ENCODE data around the gene TDO2.
"Not testable (repeated sequence)": the region's sequence is repeated elsewhere in the genome, so short reads cannot be mapped to it uniquely, and the experiment has no call there.

TDO2 gene

GRCh38 chr4:155903453-155903852, at the start of gene TDO2:
Gene TDO2, plus strand, starts transcription at chr4:155903696. Its CDS starts 63 bp downstream, at chr4:155903759.
- DNase-seq (ENCODE audit: low spot score), result no peak

- DNase-seq (ENCODE audit: low spot score), result no peak
Observed at GRCh38 chr4:155854582-155855226, 48.8 kb upstream of the TDO2 start.

GRCh38 chr4:155855897-155856296, 47.6 kb upstream of the TDO2 start:
- DNase-seq (ENCODE audit: low spot score), result no peak

GRCh38 chr4:155866177-155866576, 37.3 kb upstream of the TDO2 start, which contains the start of gene ASIC5:
Gene ASIC5, minus strand, starts transcription at chr4:155866277. Its CDS starts 51 bp downstream, at chr4:155866226.
- no peak for DNase-seq (ENCODE audit: low spot score)

GRCh38 chr4:155875878-155876277, 27.6 kb upstream of the TDO2 start:
- no peak for DNase-seq (ENCODE audit: low spot score)

- no peak for DNase-seq (ENCODE audit: low spot score)
Observed at GRCh38 chr4:155877971-155878370, 25.5 kb upstream of the TDO2 start.

GRCh38 chr4:155878611-155879010, 24.9 kb upstream of the TDO2 start:
- DNase-seq (ENCODE audit: low spot score), result no peak

GRCh38 chr4:155879767-155880166, 23.7 kb upstream of the TDO2 start:
- DNase-seq (ENCODE audit: low spot score), result no peak

- DNase-seq (ENCODE audit: low spot score), result no peak
Observed at GRCh38 chr4:155881555-155881954, 21.9 kb upstream of the TDO2 start.

- DNase-seq (ENCODE audit: low spot score), result no peak
Observed at GRCh38 chr4:155883895-155884294, 19.6 kb upstream of the TDO2 start.

- no peak for DNase-seq (ENCODE audit: low spot score)
Observed at GRCh38 chr4:155885666-155886065, 17.8 kb upstream of the TDO2 start.

GRCh38 chr4:155887045-155887444, 16.5 kb upstream of the TDO2 start:
- DNase-seq (ENCODE audit: low spot score), result no peak

GRCh38 chr4:155887847-155888570, 15.5 kb upstream of the TDO2 start:
- peak; percentile 53 for DNase-seq (ENCODE audit: low spot score)

- DNase-seq (ENCODE audit: low spot score), result peak; percentile 91
Observed at GRCh38 chr4:155889031-155889793, 14.3 kb upstream of the TDO2 start.

- DNase-seq (ENCODE audit: low spot score), result no peak
Observed at GRCh38 chr4:155889946-155890345, 13.6 kb upstream of the TDO2 start.

GRCh38 chr4:155891058-155891457, 12.4 kb upstream of the TDO2 start:
- DNase-seq (ENCODE audit: low spot score), result no peak

- DNase-seq (ENCODE audit: low spot score), result not testable (repeated sequence)
Observed at GRCh38 chr4:155898371-155898770, 5.1 kb upstream of the TDO2 start.

GRCh38 chr4:155899891-155900290, 3.6 kb upstream of the TDO2 start:
- no peak for DNase-seq (ENCODE audit: low spot score)

GRCh38 chr4:155900381-155900780, 3.1 kb upstream of the TDO2 start:
- DNase-seq (ENCODE audit: low spot score), result peak; percentile 52

- DNase-seq (ENCODE audit: low spot score), result no peak
Observed at GRCh38 chr4:155901013-155901412, 2.5 kb upstream of the TDO2 start.

- DNase-seq (ENCODE audit: low spot score), result no peak
Observed at GRCh38 chr4:155904331-155904730, 835 bp downstream of the TDO2 start.

GRCh38 chr4:155906554-155907247, 3.2 kb downstream of the TDO2 start:
- DNase-seq (ENCODE audit: low spot score), result peak; percentile 21

Data from kidney tubule cell (primary cell).